GM23338 (cell line): ENCODE measurements around the gene ZNF837. TPM values are rescaled to one million over a fixed set of nuclear protein-coding genes. Genes with fewer than 3 reads are reported as not detected.

Experiments
- ATAC-seq: fragments of 200-7000 bp; cut with Tn5 transposase; 3 replicates; pipeline ENCODE4 v1.9.1; 2020
- DNase-seq: peaks from one replicate; pipeline ENCODE4 v3.0.0-alpha.2; 2015; ENCODE audit warnings: low spot score
- H2AFZ ChIP-seq: fragments of 200-600 bp; sonication (generic); 2 replicates; pipeline ENCODE4 v1.8.0; 2016; ENCODE audit warnings: antibody characterized with exemption, mild to moderate bottlenecking, moderate library complexity
- H3F3A ChIP-seq: fragments of 200-600 bp; sonication (generic); replicated peaks from 2 replicates; pipeline ENCODE4 v1.8.0; 2017; ENCODE audit warnings: antibody characterized with exemption, mixed run types, low read depth
- H3K27ac ChIP-seq: fragments of 200-600 bp; sonication (generic); 2 replicates; pipeline ENCODE4 v1.6.1; 2016; ENCODE audit warnings: low read depth
- H3K27me3 ChIP-seq: fragments of 200-600 bp; sonication (generic); 2 replicates; pipeline ENCODE4 v1.8.0; 2016; ENCODE audit warnings: mild to moderate bottlenecking, mixed run types, moderate library complexity; ENCODE audit not compliant: insufficient read depth
- H3K36me3 ChIP-seq: fragments of 200-600 bp; sonication (generic); 2 replicates; pipeline ENCODE4 v1.8.0; 2016; ENCODE audit warnings: mild to moderate bottlenecking; ENCODE audit not compliant: insufficient read depth
- H3K4me1 ChIP-seq: fragments of 200-600 bp; sonication (generic); 2 replicates; pipeline ENCODE4 v1.8.0; 2016; ENCODE audit warnings: mild to moderate bottlenecking, moderate library complexity; ENCODE audit not compliant: insufficient read depth
- H3K4me2 ChIP-seq: fragments of 200-600 bp; sonication (generic); 2 replicates; pipeline ENCODE4 v1.7.1; 2017; ENCODE audit warnings: mixed run types
- H3K4me3 ChIP-seq: fragments of 200-600 bp; sonication (generic); 2 replicates; pipeline ENCODE4 v1.6.1; 2016; ENCODE audit warnings: mixed run types
- H3K79me2 ChIP-seq: fragments of 200-600 bp; sonication (generic); replicated peaks from 2 replicates; pipeline ENCODE4 v1.8.0; 2017; ENCODE audit warnings: mild to moderate bottlenecking; ENCODE audit not compliant: insufficient read depth
- H3K9me2 ChIP-seq: fragments of 200-600 bp; sonication (generic); 2 replicates; pipeline ENCODE4 v1.8.0; 2017; ENCODE audit not compliant: insufficient read depth
- H4K20me1 ChIP-seq: fragments of 200-600 bp; sonication (generic); replicated peaks from 2 replicates; pipeline ENCODE4 v1.8.0; 2017; ENCODE audit warnings: mild to moderate bottlenecking; ENCODE audit not compliant: insufficient read depth
- H3K27ac Mint-ChIP-seq: 2 replicates; pipeline ENCODE4 v1.8.0; 2020; ENCODE audit warnings: inconsistent platforms, mild to moderate bottlenecking, moderate library complexity, mixed read lengths
- H3K27me3 Mint-ChIP-seq: 3 replicates; pipeline ENCODE4 v1.8.0; 2022; ENCODE audit warnings: low read depth, mild to moderate bottlenecking, moderate library complexity, mixed read lengths, inconsistent platforms; ENCODE audit not compliant: insufficient read depth, poor library complexity
- H3K36me3 Mint-ChIP-seq: 3 replicates; pipeline ENCODE4 v1.8.0; 2021; ENCODE audit warnings: low read depth, mild to moderate bottlenecking, inconsistent platforms, moderate library complexity, mixed read lengths
- H3K4me1 Mint-ChIP-seq: 3 replicates; pipeline ENCODE4 v1.8.0; 2020; ENCODE audit warnings: mild to moderate bottlenecking, inconsistent platforms, mixed read lengths
- H3K4me3 Mint-ChIP-seq: 3 replicates; pipeline ENCODE4 v1.8.0; 2021; ENCODE audit warnings: moderate library complexity, mild to moderate bottlenecking, inconsistent platforms, mixed read lengths
- H3K9me3 Mint-ChIP-seq: 3 replicates; pipeline ENCODE4 v1.8.0; 2020; ENCODE audit warnings: moderate library complexity, mild to moderate bottlenecking, inconsistent platforms, mixed read lengths
- CREB1 ChIP-seq: fragments of 250-450 bp; sonication (Bioruptor Pico); IDR thresholded peaks from 2 replicates; pipeline ENCODE4 v1.5.0; 2020; ENCODE audit warnings: low read depth, mild to moderate bottlenecking, moderate library complexity
- CTCF ChIP-seq, 2 experiments: fragments of 200-600 bp in 1 of 2; sonication (generic) in 1 of 2; conservative IDR thresholded peaks; 2 replicates each; pipeline versions ENCODE4 v1.5.1 to v1.6.1; 2016 to 2017; ENCODE audit warnings: antibody characterized with exemption in 2 of 2, low read depth in 2 of 2, mild to moderate bottlenecking in 2 of 2, moderate library complexity in 1 of 2
- EZH2 ChIP-seq: fragments of 200-600 bp; sonication (generic); IDR thresholded peaks from one replicate; pipeline ENCODE4 v1.8.0; 2017; ENCODE audit warnings: antibody characterized with exemption, mild to moderate bottlenecking, low read depth; ENCODE audit not compliant: unreplicated experiment
- EZH2phosphoT487 ChIP-seq: fragments of 200-600 bp; sonication (generic); IDR thresholded peaks from one replicate; pipeline ENCODE4 v1.8.1; 2018; ENCODE audit warnings: antibody characterized with exemption; ENCODE audit not compliant: unreplicated experiment
- JUNB ChIP-seq: IDR thresholded peaks from one replicate; pipeline ENCODE4 v1.6.1; 2016; ENCODE audit warnings: antibody characterized with exemption; ENCODE audit not compliant: unreplicated experiment
- NANOG ChIP-seq: IDR thresholded peaks from 2 replicates; pipeline ENCODE4 v1.6.1; 2016; ENCODE audit warnings: antibody characterized with exemption, borderline replicate concordance
- POLR2AphosphoS5 ChIP-seq: IDR thresholded peaks from 2 replicates; pipeline ENCODE4 v1.6.1; 2016; ENCODE audit warnings: antibody characterized with exemption, low read depth
- STAT1 ChIP-seq: IDR thresholded peaks from one replicate; pipeline ENCODE4 v1.6.1; 2016; ENCODE audit warnings: antibody characterized with exemption; ENCODE audit not compliant: unreplicated experiment
- ZNF114 ChIP-seq: fragments of 250-450 bp; sonication (Bioruptor Pico); IDR thresholded peaks from 2 replicates; pipeline ENCODE4 v1.5.0; 2020; ENCODE audit warnings: mild to moderate bottlenecking, moderate library complexity
- ZNF331 ChIP-seq: fragments of 250-450 bp; sonication (Bioruptor Pico); IDR thresholded peaks from 2 replicates; pipeline ENCODE4 v1.5.0; 2020; ENCODE audit warnings: low read depth, mild to moderate bottlenecking, moderate library complexity
- long read RNA-seq: library from polyadenylated mRNA; unstranded; transcript quantifications from one replicate; pipeline ENCODE4 v2.0.0, GENCODE V29; 2020; ENCODE audit not compliant: unreplicated experiment
- polyA plus RNA-seq: library from polyadenylated mRNA; unstranded; fragments of >200 nt; fragmentation: Nextera tagmentation; extraction: Ambion mirVana; gene quantifications from 2 replicates; pipeline ENCODE4 v1.2.1, GENCODE V29; 2016
- total RNA-seq: library from RNA; depleted of rRNA; stranded (reverse); fragments of >200 nt; shearing (Covaris generic); gene quantifications from 2 replicates; pipeline ENCODE4 v1.2.3, GENCODE V29; 2014; rRNA removed
- TF ChIP-seq, protein P1 (sequence below): fragments of 250-450 bp; sonication (Bioruptor Pico); IDR thresholded peaks from 2 replicates; pipeline ENCODE4 v1.5.0; 2020; ENCODE audit warnings: mild to moderate bottlenecking, moderate library complexity
- TF ChIP-seq, protein P2 (sequence below): IDR thresholded peaks from one replicate; pipeline ENCODE4 v1.6.1; 2018; ENCODE audit warnings: antibody characterized with exemption; ENCODE audit not compliant: unreplicated experiment
- TF ChIP-seq, protein P3 (sequence below): IDR thresholded peaks from 2 replicates; pipeline ENCODE4 v1.6.1; 2016; ENCODE audit warnings: antibody characterized with exemption

ZNF837 gene
- total RNA-seq, result 11.0 and 11.3 TPM in 2 replicates
- polyA plus RNA-seq, result 2.2 and 3.1 TPM in 2 replicates
- long read RNA-seq, partial matches to known transcripts, result 0 of 4 reads
- long read RNA-seq, other reads (novel, unspliced or antisense), result 0 of 4 reads

DNA sequence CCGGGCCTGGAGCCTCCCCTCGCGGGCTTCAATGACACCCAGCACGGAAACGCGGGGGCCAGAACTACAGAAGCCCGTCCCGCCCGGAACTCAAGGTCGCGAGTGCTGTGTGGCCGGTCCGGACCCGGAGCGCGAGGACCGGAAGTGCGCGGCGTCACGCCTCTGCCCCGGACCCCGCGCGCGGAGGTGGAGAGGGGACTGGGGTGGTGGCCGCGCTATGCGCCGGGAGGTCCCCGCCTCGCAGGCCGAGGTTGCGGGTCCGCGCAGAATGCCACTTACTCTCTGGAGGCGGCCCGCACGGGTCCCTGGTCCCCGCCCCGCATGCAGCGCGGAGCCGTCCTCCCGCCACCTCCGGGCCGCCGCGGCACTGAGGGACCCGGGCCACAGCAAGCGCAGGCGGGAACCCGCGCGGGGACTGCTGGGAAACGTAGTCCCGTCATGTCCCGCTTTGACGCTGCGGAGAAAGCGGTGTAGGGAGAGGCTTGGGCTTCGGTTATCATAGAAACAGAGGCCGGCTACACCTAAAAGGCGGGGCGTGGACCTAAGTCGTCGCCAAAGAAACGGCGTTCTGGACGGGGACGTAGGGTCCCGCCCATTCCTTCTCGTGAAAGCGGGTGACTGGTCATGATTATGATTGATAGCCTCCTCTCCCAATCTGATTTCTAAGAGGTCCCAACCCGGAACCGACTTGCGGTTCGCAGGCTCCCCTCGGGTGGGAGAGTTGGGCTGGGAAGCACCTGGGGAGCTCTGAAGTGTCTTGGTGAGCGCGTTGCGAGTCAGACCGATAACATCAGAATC lies at the start of gene ZNF837:
ZNF837 (minus strand) TSS at position 369 of the 798 bp plus-strand sequence. CDS start 11,698 bp downstream, outside the sequence.
- Mint-ChIP-seq H3K27ac (peak within 1 kb of the TSS; percentile 85), H3K9me3 (no peaks in the 10 kb centered on the region), H3K4me1 (peaks cover 14% of the 10 kb centered on the region), H3K36me3 (no peaks in the 10 kb centered on the region; the same call in 2 of the 3 replicates), H3K4me3 (peak within 1 kb of the TSS; percentile 84), H3K27me3 (peaks cover 24% of the 10 kb centered on the region)
- Histone ChIP-seq H3K9me2 (no peaks in the 10 kb centered on the region), H4K20me1 (no peaks in the 10 kb centered on the region), H3K4me3 (peak within 1 kb of the TSS; percentile 88), H2AFZ (peak within 1 kb of the TSS; percentile 95), H3K27me3 (no peaks in the 10 kb centered on the region), H3K36me3 (no peaks in the 10 kb centered on the region), H3K79me2 (no peaks in the 10 kb centered on the region), H3F3A (peaks cover 7% of the 10 kb centered on the region; the same call in 1 of the 2 replicates), H3K4me1 (peaks cover 13% of the 10 kb centered on the region; the same call in 1 of the 2 replicates), H3K4me2 (peak within 1 kb of the TSS; percentile 98), H3K27ac (no peak within 1 kb of the TSS)
- TF ChIP-seq, protein P1, sequence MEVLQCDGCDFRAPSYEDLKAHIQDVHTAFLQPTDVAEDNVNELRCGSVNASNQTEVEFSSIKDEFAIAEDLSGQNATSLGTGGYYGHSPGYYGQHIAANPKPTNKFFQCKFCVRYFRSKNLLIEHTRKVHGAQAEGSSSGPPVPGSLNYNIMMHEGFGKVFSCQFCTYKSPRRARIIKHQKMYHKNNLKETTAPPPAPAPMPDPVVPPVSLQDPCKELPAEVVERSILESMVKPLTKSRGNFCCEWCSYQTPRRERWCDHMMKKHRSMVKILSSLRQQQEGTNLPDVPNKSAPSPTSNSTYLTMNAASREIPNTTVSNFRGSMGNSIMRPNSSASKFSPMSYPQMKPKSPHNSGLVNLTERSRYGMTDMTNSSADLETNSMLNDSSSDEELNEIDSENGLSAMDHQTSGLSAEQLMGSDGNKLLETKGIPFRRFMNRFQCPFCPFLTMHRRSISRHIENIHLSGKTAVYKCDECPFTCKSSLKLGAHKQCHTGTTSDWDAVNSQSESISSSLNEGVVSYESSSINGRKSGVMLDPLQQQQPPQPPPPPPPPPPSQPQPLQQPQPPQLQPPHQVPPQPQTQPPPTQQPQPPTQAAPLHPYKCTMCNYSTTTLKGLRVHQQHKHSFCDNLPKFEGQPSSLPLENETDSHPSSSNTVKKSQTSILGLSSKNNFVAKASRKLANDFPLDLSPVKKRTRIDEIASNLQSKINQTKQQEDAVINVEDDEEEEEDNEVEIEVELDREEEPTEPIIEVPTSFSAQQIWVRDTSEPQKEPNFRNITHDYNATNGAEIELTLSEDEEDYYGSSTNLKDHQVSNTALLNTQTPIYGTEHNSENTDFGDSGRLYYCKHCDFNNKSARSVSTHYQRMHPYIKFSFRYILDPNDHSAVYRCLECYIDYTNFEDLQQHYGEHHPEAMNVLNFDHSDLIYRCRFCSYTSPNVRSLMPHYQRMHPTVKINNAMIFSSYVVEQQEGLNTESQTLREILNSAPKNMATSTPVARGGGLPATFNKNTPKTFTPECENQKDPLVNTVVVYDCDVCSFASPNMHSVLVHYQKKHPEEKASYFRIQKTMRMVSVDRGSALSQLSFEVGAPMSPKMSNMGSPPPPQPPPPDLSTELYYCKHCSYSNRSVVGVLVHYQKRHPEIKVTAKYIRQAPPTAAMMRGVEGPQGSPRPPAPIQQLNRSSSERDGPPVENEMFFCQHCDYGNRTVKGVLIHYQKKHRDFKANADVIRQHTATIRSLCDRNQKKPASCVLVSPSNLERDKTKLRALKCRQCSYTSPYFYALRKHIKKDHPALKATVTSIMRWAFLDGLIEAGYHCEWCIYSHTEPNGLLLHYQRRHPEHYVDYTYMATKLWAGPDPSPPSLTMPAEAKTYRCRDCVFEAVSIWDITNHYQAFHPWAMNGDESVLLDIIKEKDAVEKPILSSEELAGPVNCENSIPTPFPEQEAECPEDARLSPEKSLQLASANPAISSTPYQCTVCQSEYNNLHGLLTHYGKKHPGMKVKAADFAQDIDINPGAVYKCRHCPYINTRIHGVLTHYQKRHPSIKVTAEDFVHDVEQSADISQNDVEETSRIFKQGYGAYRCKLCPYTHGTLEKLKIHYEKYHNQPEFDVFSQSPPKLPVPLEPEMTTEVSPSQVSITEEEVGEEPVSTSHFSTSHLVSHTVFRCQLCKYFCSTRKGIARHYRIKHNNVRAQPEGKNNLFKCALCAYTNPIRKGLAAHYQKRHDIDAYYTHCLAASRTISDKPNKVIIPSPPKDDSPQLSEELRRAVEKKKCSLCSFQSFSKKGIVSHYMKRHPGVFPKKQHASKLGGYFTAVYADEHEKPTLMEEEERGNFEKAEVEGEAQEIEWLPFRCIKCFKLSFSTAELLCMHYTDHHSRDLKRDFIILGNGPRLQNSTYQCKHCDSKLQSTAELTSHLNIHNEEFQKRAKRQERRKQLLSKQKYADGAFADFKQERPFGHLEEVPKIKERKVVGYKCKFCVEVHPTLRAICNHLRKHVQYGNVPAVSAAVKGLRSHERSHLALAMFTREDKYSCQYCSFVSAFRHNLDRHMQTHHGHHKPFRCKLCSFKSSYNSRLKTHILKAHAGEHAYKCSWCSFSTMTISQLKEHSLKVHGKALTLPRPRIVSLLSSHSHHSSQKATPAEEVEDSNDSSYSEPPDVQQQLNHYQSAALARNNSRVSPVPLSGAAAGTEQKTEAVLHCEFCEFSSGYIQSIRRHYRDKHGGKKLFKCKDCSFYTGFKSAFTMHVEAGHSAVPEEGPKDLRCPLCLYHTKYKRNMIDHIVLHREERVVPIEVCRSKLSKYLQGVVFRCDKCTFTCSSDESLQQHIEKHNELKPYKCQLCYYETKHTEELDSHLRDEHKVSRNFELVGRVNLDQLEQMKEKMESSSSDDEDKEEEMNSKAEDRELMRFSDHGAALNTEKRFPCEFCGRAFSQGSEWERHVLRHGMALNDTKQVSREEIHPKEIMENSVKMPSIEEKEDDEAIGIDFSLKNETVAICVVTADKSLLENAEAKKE (CRISPR knock-in tag), result no peak
- TF ChIP-seq, protein P2, sequence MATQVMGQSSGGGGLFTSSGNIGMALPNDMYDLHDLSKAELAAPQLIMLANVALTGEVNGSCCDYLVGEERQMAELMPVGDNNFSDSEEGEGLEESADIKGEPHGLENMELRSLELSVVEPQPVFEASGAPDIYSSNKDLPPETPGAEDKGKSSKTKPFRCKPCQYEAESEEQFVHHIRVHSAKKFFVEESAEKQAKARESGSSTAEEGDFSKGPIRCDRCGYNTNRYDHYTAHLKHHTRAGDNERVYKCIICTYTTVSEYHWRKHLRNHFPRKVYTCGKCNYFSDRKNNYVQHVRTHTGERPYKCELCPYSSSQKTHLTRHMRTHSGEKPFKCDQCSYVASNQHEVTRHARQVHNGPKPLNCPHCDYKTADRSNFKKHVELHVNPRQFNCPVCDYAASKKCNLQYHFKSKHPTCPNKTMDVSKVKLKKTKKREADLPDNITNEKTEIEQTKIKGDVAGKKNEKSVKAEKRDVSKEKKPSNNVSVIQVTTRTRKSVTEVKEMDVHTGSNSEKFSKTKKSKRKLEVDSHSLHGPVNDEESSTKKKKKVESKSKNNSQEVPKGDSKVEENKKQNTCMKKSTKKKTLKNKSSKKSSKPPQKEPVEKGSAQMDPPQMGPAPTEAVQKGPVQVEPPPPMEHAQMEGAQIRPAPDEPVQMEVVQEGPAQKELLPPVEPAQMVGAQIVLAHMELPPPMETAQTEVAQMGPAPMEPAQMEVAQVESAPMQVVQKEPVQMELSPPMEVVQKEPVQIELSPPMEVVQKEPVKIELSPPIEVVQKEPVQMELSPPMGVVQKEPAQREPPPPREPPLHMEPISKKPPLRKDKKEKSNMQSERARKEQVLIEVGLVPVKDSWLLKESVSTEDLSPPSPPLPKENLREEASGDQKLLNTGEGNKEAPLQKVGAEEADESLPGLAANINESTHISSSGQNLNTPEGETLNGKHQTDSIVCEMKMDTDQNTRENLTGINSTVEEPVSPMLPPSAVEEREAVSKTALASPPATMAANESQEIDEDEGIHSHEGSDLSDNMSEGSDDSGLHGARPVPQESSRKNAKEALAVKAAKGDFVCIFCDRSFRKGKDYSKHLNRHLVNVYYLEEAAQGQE, result no peak
- no peak for TF ChIP-seq STAT1
- peak; percentile 64; the same call in 1 of the 2 replicates for TF ChIP-seq POLR2AphosphoS5
- TF ChIP-seq EZH2, result no peak
- no peak for TF ChIP-seq EZH2phosphoT487
- TF ChIP-seq, protein P3, sequence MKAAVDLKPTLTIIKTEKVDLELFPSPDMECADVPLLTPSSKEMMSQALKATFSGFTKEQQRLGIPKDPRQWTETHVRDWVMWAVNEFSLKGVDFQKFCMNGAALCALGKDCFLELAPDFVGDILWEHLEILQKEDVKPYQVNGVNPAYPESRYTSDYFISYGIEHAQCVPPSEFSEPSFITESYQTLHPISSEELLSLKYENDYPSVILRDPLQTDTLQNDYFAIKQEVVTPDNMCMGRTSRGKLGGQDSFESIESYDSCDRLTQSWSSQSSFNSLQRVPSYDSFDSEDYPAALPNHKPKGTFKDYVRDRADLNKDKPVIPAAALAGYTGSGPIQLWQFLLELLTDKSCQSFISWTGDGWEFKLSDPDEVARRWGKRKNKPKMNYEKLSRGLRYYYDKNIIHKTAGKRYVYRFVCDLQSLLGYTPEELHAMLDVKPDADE, result peak; percentile 91
- TF ChIP-seq ZNF331 (CRISPR knock-in tag), result no peak
- no peak for TF ChIP-seq CTCF (conservative IDR thresholded peaks at IDR 0.05; ENCODE audit: low read depth in 2 of 2)
- no peak for TF ChIP-seq NANOG
- TF ChIP-seq CREB1 (CRISPR knock-in tag), result peak; percentile 90
- no peak for TF ChIP-seq JUNB
- no peak for TF ChIP-seq ZNF114 (CRISPR knock-in tag)
- peak; percentile 90 for ATAC-seq
- DNase-seq, result peak; percentile 100
